Myocyte (in vitro differentiated cells): Measurements from ENCODE around the gene CYSRT1. TPM values are rescaled to one million over a fixed set of nuclear protein-coding genes. Genes with fewer than 3 reads are reported as not detected.
"Not testable (repeated sequence)": the region's sequence is repeated elsewhere in the genome, so short reads cannot be mapped to it uniquely, and the experiment has no call there.

Experiments
- DNase-seq: peaks from one replicate; pipeline ENCODE4 v3.0.0-alpha.2; 2012; ENCODE audit warnings: low read depth
- total RNA-seq: library from RNA; depleted of rRNA; stranded (reverse); fragments of >200 nt; gene quantifications from 2 replicates; pipeline ENCODE4 v1.2.3, GENCODE V29; 2014

The CYSRT1 gene
- total RNA-seq, 1 donor from 2014 or later, result 2.0 TPM

DNA sequence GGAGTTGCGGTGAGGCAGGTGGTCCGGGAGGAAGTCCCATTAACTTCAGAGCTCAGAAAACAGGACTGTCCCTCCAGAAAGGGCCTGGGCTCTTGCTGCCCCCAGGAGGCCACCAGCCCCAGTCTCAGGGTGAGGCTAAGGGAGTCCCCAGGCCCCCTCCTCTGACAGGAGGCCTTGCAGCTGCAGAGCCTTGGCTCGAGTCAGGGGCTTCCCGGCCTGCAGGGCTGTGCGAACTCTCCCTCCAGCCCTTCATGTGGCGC, 22.9 kb downstream of the CYSRT1 start:
- no peak for DNase-seq

GRCh38 chr9:137250329-137251193, 25.6 kb downstream of the CYSRT1 start:
- no peak for DNase-seq

DNA sequence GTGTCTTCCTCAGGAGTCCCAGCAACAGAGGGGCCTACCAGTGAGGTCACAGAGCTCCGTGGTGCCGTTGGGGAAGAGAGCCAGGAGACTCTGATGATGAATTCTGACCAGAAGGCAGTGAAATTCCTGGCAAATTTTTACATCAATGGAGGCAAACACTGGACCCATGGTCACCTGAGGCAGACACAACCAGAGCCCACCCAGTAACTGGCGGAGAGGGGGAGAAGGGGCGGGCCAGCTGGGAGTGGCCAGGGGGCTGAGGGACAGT, 26.2 kb downstream of the CYSRT1 start, which contains the start of gene STPG3:
Gene STPG3, plus strand, starts transcription at position 93 of the 268 bp plus-strand sequence. Its CDS starts 1 bp downstream, at position 94.
- DNase-seq, result no peak

GRCh38 chr9:137251490-137252268, 26.7 kb downstream of the CYSRT1 start:
- DNase-seq, result no peak

DNA sequence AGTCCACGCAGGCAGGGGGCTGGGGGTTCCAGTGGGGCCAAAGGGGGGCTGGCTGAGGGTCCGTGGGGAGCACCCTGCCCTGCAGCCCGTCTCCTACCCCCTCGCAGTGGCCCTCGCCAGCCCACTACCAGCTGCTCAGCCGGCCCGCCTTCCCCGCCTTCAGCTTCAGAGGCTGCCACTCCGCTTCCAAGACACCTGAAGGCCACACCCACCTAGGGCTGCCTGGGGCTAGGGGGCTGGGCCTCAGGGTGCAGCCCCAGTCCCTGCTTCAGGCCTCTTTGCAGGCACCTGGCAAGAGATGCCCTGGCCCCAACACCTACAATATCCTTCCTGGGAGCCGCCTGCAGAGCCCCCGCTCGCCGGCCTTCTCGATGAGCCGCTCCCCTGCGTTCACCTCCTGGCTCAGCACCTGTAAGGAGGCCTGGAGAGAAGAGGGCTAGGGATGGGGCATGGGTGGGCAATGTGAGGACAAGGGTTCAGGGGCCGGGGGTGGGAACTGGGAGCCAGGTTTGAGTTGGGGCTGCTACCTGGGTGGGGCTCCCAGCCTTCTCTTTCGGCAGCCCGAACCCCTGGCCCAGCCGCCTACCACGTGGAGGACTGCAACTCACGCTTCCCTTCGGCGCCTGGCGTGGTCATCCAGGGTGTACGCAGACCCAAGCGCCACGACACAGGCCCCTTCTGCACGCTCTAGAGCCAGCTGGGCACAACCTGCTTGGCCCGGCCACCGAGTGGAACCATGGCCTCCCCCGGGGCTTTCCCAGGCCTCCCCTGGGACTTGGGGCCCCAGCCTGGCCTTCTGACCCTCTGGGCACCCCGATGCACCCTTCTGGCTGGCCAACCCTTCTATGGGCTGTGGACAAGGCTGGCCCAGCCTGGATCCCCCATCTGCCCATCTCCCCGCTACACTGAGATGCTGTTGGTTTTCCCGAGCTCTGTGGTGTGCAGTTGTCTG, 27.9 kb downstream of the CYSRT1 start:
- DNase-seq, result no peak

DNA sequence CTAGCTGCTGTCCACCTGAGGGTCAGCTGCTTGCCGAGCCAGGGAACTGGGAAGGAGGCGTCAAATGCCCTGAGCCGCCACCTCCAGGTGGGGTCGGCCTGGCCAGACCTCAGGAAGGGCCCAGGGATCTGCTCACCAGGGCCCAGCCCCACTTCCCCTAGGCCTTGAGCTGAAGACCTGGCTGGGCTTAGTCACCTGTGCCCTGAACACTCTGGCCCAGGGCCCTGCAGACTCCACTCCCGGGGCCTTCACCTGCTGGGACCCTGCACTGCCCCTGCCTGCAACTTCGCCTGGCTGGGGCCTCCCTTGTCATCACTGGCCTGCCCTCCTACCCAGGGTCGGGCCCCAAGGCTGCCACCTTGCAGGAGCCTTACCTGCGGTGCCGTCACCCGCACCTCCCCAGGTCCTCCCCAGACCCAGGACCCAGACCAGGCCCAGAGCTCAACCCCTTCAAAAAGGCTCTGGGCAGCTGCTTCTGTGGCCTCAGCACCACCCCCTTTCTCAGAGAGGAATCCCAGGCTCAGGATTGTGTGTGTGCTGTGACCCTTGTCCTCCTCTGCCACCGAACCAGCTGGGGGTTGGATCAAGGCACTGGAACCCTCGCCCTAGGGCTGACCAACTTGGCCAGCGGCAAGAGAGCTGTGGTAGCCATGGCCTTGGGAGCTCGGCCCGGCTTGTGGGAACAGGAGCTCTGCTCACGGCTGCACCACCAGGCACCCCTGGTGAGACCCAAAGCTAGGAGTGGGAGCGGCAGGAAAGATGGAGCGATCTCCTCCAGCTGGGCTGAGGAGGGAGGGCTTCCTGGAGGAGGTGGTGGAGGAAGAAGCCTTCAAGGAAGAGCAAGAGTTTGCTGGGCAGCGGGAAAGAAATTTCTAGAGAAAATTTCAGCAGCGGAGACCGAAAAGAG, 29.0 kb downstream of the CYSRT1 start:
- DNase-seq, result peak; percentile 62

DNA sequence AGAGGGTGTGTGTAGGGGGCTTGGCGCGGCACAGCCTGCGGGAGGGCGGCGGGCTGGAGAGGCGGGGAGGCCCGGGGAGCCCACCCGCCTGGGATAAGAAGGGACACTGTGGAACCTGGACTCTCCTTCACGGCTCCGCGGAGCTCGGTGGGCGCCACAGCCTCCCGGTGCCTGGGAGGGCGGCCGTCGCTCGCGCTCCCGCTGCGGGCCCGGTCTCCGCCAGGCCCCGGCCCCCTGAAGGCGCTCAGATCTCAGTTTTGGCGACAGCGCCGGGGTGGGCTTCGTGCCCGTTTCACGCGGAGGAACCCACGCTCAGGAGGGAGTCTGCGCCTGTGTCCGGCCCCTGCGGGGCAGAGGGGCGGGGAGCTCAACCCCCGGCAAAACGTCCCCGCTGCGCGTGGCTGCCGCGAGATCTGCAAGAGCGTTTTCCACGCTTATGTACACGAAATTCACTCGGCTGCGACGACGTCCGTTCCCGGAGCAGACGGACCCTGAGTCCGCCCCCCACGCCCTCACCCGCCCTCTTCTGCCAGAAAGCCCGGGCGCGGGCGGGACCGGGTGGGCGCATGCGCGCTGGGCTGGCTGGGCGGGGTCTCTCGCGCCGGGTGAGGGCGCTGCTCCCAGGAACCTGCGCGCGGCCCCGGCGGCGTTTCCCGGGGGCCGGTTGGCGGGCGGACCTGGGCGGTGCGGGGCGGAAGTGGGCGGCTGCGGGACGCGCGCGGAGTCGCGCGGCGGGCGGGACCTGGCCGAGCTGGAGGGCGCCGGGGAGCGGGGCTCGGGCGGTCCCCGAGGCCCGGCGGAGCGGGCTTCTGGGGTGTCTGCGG, 29.9 kb downstream of the CYSRT1 start, which contains the start of gene NELFB:
Gene NELFB, plus strand, starts transcription at position 704 of the 824 bp plus-strand sequence.
- DNase-seq, result peak; percentile 88

DNA sequence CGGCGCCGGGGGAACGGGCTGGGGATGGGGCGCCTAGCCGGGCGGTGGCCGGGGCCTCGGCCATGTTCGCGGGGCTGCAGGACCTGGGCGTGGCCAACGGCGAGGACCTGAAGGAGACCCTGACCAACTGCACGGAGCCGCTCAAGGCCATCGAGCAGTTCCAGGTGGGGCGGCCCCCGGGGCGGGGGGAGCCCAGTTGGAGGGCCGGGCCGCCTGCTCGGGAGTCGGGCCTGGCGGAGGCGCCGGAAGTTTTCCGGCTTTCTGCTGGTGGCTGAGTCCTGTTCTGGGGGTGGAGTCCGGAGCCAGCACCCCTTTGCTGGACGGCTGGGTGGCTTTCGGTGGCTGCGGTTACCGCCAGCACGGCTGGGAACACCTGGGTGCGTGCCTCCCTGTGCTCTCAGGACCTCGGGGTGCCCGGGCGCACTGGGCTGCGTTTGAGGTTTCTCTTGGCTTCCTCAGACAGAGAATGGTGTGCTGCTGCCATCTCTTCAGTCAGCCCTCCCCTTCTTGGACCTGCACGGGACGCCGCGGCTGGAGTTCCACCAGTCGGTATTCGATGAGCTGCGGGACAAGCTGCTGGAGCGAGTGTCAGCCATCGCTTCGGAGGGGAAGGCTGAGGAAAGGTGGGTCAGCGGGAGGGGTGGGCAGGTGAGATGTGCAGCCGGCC, 30.6 kb downstream of the CYSRT1 start:
- peak; percentile 48 for DNase-seq

DNA sequence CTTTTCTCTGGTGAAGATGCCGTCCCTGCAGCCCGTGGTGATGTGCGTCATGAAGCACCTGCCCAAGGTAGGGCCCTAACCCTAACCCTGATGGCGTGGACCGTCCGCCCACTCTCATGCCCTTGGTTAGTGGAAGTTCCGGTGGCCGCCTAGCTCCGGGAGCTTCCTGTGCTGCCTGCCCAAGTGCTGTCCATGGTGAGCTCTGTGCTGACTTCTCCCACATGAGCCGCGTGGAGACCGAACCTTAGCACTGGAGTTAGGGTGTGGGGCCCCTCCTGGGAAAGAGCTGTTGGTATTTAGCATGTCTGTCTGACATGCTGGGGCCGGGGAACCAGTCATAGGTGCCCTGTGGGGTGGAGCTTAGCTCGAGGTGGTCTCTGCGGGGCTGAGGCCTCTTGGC, 31.4 kb downstream of the CYSRT1 start:
- DNase-seq, result no peak

- DNase-seq, result no peak
Measured at GRCh38 chr9:137256856-137257255, 31.9 kb downstream of the CYSRT1 start.

DNA sequence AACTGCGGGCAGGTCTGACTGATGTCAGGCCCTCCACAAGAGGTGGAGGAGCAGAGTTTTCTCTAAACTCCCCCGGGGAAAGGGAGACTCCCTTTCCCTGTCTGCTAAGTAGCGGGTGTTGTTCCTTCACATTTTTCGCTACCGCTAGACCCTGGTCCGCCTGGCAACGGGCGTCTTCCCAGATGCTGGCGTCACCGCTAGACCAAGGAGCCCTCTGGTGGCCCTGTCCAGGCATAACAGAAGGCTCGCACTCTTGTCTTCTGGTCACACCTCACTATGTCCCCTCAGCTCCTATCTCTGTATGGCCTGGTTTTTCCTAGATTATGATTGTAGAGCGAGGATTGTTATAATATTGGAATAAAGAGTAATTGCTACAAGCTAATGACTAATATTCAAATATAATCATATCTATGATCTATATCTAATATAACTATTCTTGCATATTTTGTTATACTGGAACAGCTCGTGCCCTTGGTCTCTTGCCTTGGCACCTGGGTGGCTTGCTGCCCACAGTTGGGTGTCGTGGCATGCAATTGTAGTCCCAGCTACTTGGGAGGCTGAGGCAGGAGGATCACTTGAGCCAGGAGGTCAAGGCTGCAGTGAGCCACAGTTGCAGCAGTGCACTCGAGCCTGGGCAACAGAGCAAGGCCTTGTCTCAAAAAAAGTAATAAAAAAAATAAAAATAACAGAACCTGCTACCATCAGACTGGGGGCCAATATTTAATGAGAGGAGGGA, 37.4 kb downstream of the CYSRT1 start:
- DNase-seq, result not testable (repeated sequence)

DNA sequence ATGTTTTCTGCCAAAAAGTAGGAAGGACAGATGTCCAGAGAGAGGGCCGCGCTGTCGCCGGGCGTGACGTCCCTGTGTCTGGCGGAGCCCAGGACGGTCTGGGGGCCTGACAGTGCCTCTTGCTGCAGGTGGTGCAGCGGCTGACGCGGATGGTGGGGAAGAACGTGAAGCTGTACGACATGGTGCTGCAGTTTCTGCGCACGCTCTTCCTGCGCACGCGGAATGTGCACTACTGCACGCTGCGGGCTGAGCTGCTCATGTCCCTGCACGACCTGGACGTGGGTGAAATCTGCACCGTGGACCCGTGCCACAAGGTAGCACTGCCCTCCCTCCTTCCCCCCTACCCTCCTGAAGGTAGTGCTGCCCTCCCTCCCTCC, 37.9 kb downstream of the CYSRT1 start:
- DNase-seq, result no peak

- DNase-seq, result no peak
Measured at GRCh38 chr9:137263506-137263905, 38.5 kb downstream of the CYSRT1 start.

DNA sequence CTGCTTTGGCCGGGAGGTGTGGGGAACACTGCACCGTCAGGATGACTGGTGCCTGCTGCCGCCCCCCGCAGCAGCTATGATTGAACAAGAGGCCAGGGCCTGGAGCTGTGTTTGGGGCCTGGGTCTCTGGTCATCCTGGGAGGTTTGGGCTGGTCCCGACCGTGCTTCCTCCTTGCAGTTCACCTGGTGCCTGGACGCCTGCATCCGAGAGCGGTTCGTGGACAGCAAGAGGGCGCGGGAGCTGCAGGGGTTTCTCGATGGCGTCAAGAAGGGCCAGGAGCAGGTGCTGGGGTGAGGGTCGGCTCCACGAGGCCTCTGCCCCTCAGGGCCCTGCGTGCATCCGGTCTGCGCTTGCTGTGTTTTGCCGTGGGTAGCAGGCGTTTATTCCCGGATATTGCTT, 39.1 kb downstream of the CYSRT1 start:
- DNase-seq, result no peak

DNA sequence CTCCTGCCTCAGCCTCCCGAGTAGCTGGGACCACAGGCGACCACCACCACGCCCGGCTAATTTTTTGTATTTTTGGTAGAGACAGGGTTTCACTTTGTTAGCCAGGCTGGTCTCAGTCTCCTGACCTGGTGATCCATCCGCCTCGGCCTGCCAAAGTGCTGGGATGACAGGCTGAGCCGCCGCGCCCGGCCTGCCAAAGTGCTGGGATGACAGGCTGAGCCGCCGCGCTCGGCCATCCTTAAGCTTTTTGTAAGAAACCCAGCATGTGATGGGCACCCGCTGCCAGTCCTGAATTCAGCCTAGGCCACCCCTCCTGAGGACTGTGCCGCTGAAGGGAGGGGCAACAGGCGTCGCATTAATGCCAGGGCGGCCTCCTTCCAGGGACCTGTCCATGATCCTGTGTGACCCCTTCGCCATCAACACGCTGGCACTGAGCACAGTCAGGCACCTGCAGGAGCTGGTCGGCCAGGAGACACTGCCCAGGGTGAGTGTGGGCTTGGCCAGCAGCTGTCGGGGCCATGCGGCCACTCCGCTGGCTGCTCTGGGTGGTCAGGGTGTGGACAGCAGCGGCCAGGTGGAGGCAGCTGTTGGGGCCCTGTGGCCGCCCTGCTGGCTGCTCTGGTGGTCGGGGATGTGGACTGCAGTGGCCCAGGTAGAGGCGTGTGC, 40.7 kb downstream of the CYSRT1 start:
- DNase-seq, result no peak

GRCh38 chr9:137266162-137266527, 41.2 kb downstream of the CYSRT1 start:
- no peak for DNase-seq

- no peak for DNase-seq
Measured at GRCh38 chr9:137266585-137267453, 41.8 kb downstream of the CYSRT1 start.
